Hepatocyte (in vitro differentiated cells): ENCODE results near the gene AMOTL1. TPM values are rescaled to one million over a fixed set of nuclear protein-coding genes. Genes with fewer than 3 reads are reported as not detected.

ENCODE experiments used
- DNase-seq: peaks from one replicate; pipeline ENCODE4 v3.0.0-alpha.2; 2016; ENCODE audit warnings: low spot score
- H2AFZ ChIP-seq: fragments of 200-600 bp; sonication (generic); 2 replicates; pipeline ENCODE4 v1.6.0; 2016; ENCODE audit warnings: antibody characterized with exemption, mild to moderate bottlenecking
- H3K27ac ChIP-seq: fragments of 200-600 bp; sonication (generic); 2 replicates; pipeline ENCODE4 v1.5.1; 2016; ENCODE audit warnings: mild to moderate bottlenecking
- H3K27me3 ChIP-seq: fragments of 200-600 bp; sonication (generic); 2 replicates; pipeline ENCODE4 v1.6.1; 2016
- H3K36me3 ChIP-seq: fragments of 200-600 bp; sonication (generic); replicated peaks from 2 replicates; pipeline ENCODE4 v1.5.1; 2016; ENCODE audit warnings: low read depth; ENCODE audit not compliant: insufficient read depth
- H3K4me1 ChIP-seq: fragments of 200-600 bp; sonication (generic); 2 replicates; pipeline ENCODE4 v1.5.1; 2016; ENCODE audit warnings: mild to moderate bottlenecking, moderate library complexity; ENCODE audit not compliant: insufficient read depth
- H3K4me2 ChIP-seq: fragments of 200-600 bp; sonication (generic); 2 replicates; pipeline ENCODE4 v1.6.0; 2016
- H3K4me3 ChIP-seq: fragments of 200-600 bp; sonication (generic); 2 replicates; pipeline ENCODE4 v1.5.1; 2016; ENCODE audit warnings: mild to moderate bottlenecking
- H3K79me2 ChIP-seq: fragments of 200-600 bp; sonication (generic); 2 replicates; pipeline ENCODE4 v1.6.0; 2017; ENCODE audit warnings: mild to moderate bottlenecking
- H3K9me2 ChIP-seq: fragments of 200-600 bp; sonication (generic); replicated peaks from 2 replicates; pipeline ENCODE4 v1.6.0; 2017; ENCODE audit warnings: mild to moderate bottlenecking; ENCODE audit not compliant: insufficient read depth
- H3K9me3 ChIP-seq: fragments of 200-600 bp; sonication (generic); 2 replicates; pipeline ENCODE4 v1.5.1; 2016; ENCODE audit warnings: low read depth, mild to moderate bottlenecking
- H4K20me1 ChIP-seq: fragments of 200-600 bp; sonication (generic); 2 replicates; pipeline ENCODE4 v1.6.0; 2016; ENCODE audit warnings: mild to moderate bottlenecking; ENCODE audit not compliant: insufficient read depth, poor library complexity, severe bottlenecking
- EZH2 ChIP-seq: fragments of 200-600 bp; sonication (generic); IDR thresholded peaks from 2 replicates; pipeline ENCODE4 v1.6.1; 2016; ENCODE audit warnings: antibody characterized with exemption, mild to moderate bottlenecking, borderline replicate concordance
- EZH2phosphoT487 ChIP-seq: fragments of 200-600 bp; sonication (generic); IDR thresholded peaks from one replicate; pipeline ENCODE4 v1.6.1; 2018; ENCODE audit warnings: antibody characterized with exemption, mild to moderate bottlenecking, low read depth, moderate library complexity; ENCODE audit not compliant: unreplicated experiment, severe bottlenecking
- WGBS: methylation state at CpG from one replicate; pipeline ENCODE4 v1.1.6; 2016; ENCODE audit warnings: low lambda C conversion rate; ENCODE audit errors: missing lambda C conversion rate; 5-methylcytosine and 5-hydroxymethylcytosine counted together
- polyA plus RNA-seq: library from polyadenylated mRNA; unstranded; fragments of >200 nt; fragmentation: Nextera tagmentation; extraction: Ambion mirVana; gene quantifications from 2 replicates; pipeline ENCODE4 v1.2.1, GENCODE V29; 2016
- total RNA-seq: library from RNA; depleted of rRNA; stranded (reverse); fragments of >200 nt; gene quantifications from 2 replicates; pipeline ENCODE4 v1.2.3, GENCODE V29; 2014
- TF ChIP-seq, protein P1 (sequence below): fragments of 200-600 bp; sonication (generic); IDR thresholded peaks from 2 replicates; pipeline ENCODE4 v1.5.1; 2016; ENCODE audit warnings: antibody characterized with exemption, mild to moderate bottlenecking; ENCODE audit not compliant: poor library complexity

Gene AMOTL1
- total and polyA plus RNA-seq, 2 experiments from 2014 or later: 23.8 to 57.7 TPM

DNA sequence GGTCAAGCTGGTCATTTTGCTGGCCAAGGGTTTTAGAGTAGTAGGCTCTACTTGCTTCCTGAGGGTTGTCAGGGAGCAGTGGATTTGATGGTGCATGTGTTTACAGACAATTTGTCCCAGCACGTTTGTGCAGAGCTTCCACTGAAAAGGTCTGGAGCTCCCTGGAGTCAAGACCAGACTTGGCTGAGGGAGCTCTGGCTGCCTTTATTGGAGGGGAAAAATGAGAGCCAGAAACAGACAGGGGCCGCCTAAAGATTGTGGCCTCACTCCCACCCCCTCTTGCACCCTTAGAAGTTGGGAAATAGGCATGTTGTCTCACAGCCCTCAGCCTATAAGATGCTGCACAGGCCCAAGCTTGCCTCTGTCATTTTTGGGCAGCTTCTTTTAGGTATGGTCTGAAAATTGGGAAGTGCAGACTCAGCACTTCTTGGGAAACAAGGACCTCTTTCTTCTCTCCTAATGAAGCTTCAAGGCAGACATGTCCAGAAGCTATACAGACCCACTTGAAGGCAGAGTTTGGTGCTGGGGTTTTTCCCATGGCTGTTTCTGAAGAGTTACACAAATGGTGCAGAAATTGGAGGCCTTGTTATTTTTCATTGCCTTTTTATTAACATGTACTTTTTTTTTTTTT is 55.1 kb downstream of the AMOTL1 start:
- DNase-seq: no peak
- H2AFZ ChIP-seq: no peak overlapping the region
- H3K27ac ChIP-seq: no peak overlapping the region
- H3K9me2 ChIP-seq: no peaks in the 10 kb centered on the region
- H3K79me2 ChIP-seq: peaks cover 57% of the 10 kb centered on the region
- H3K27me3 ChIP-seq: no peaks in the 10 kb centered on the region
- H3K4me3 ChIP-seq: no peak overlapping the region
- 80% methylated on average over 2 of the region's 2 CpGs for WGBS
- H4K20me1 ChIP-seq: no peaks in the 10 kb centered on the region
- no peak overlapping the region for H3K4me2 ChIP-seq
- no peak for TF ChIP-seq EZH2
- TF ChIP-seq EZH2phosphoT487: no peak
- TF ChIP-seq, protein P1, sequence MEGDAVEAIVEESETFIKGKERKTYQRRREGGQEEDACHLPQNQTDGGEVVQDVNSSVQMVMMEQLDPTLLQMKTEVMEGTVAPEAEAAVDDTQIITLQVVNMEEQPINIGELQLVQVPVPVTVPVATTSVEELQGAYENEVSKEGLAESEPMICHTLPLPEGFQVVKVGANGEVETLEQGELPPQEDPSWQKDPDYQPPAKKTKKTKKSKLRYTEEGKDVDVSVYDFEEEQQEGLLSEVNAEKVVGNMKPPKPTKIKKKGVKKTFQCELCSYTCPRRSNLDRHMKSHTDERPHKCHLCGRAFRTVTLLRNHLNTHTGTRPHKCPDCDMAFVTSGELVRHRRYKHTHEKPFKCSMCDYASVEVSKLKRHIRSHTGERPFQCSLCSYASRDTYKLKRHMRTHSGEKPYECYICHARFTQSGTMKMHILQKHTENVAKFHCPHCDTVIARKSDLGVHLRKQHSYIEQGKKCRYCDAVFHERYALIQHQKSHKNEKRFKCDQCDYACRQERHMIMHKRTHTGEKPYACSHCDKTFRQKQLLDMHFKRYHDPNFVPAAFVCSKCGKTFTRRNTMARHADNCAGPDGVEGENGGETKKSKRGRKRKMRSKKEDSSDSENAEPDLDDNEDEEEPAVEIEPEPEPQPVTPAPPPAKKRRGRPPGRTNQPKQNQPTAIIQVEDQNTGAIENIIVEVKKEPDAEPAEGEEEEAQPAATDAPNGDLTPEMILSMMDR: no peak
- H3K9me3 ChIP-seq: no peaks in the 10 kb centered on the region
- H3K36me3 ChIP-seq: no peaks in the 10 kb centered on the region
- peaks cover 8% of the 10 kb centered on the region for H3K4me1 ChIP-seq

DNA sequence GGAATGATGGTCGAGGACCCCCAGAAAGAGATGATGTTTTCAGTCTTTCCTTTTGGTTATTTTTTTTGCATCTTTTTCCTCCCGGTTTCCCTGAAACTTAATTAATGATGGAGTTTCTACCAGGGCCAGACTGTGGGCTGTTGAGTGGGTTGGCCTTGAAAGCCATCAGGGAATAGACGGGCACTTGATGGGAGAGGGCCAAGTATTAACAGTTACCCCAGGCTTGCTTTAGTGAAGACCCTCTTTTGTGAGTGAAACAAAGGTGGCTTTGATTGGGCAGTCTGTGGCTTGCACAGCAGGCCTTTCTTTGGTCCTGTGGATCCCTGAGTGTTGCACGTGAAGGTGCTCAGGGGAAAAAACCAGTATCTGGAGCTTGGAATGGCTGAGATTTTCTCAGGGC is 56.9 kb downstream of the AMOTL1 start:
- Histone ChIP-seq H3K9me2 (no peaks in the 10 kb centered on the region), H3K4me3 (no peak overlapping the region), H2AFZ (no peak overlapping the region), H3K36me3 (no peaks in the 10 kb centered on the region), H3K4me2 (no peak overlapping the region), H3K27me3 (no peaks in the 10 kb centered on the region), H3K79me2 (peaks cover 49% of the 10 kb centered on the region), H3K9me3 (no peaks in the 10 kb centered on the region), H3K4me1 (peaks cover 8% of the 10 kb centered on the region), H3K27ac (no peak overlapping the region), H4K20me1 (no peaks in the 10 kb centered on the region)
- no peak for TF ChIP-seq EZH2
- TF ChIP-seq EZH2phosphoT487: no peak
- WGBS: 95% methylated on average over 4 of the region's 4 CpGs
- no peak for DNase-seq

DNA sequence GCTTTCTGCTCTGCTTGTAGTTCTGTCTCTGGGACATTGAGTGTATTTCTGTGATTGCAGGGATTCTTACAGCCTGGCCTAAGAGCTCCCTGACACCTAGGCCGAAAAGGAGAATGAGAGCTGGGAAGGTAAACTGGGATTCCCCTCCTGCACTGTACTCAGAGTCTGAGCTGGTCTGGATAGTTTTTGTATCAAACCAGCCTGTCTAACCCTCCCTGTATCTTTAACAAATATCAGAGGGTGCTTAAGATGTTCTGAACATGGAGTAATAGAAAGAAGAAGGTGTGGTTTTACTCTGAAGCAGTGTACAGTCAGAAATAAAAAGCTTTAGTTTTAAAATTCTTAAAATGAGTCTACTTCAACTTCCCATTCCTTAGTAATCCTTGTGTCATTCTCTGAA is 57.3 kb downstream of the AMOTL1 start:
- Histone ChIP-seq H3K4me3 (no peak overlapping the region), H3K4me1 (peaks cover 8% of the 10 kb centered on the region), H3K36me3 (no peaks in the 10 kb centered on the region), H3K27ac (peak overlapping the region; percentile 77), H4K20me1 (no peaks in the 10 kb centered on the region), H3K9me3 (no peaks in the 10 kb centered on the region), H3K27me3 (no peaks in the 10 kb centered on the region), H3K9me2 (no peaks in the 10 kb centered on the region), H2AFZ (no peak overlapping the region), H3K4me2 (no peak overlapping the region), H3K79me2 (peaks cover 46% of the 10 kb centered on the region)
- no peak for DNase-seq
- no peak for TF ChIP-seq EZH2
- TF ChIP-seq, protein P1: no peak
- no peak for TF ChIP-seq EZH2phosphoT487
- 96% methylated on average over 1 of the region's 1 CpG for WGBS

DNA sequence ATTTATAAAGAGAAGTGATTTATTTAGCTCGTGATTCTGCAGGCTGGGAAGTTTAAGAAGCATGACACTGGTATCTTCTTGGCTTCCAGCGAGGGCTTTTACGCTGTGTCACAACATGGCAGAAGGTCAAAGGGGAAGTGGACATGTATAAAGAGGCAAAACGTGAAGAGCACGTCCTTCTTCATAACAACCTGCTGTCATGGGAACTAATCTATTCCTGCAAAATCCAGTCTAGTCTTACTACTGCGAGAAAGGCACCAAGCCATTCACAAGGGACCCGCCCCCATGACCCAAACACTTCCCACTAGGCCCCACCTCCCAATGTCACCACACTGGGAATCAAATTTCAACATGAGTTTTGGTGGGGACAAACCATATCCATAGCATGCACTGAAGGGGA is 58.3 kb downstream of the AMOTL1 start:
- DNase-seq: no peak
- 84% methylated on average over 7 of the region's 7 CpGs for WGBS
- Histone ChIP-seq H2AFZ (no peak overlapping the region), H3K9me3 (no peaks in the 10 kb centered on the region), H3K4me3 (no peak overlapping the region), H3K27me3 (no peaks in the 10 kb centered on the region), H3K36me3 (no peaks in the 10 kb centered on the region), H3K4me1 (peaks cover 15% of the 10 kb centered on the region), H3K4me2 (no peak overlapping the region), H4K20me1 (no peaks in the 10 kb centered on the region), H3K79me2 (peaks cover 41% of the 10 kb centered on the region), H3K27ac (peak overlapping the region; percentile 77), H3K9me2 (no peaks in the 10 kb centered on the region)
- TF ChIP-seq, protein P1: no peak
- TF ChIP-seq EZH2 (no peak), EZH2phosphoT487 (no peak)
